IMR-90 (cell line): ENCODE results near the gene SLC39A6. TPM values are rescaled to one million over a fixed set of nuclear protein-coding genes. Genes with fewer than 3 reads are reported as not detected.

Experiments used
- ATAC-seq: fragments of 200-7000 bp; cut with Tn5 transposase; 2 replicates; pipeline ENCODE4 v1.9.1; 2020; ENCODE audit warnings: low read depth, mild to moderate bottlenecking, moderate library complexity
- BruUV-seq: library from RNA; stranded (reverse); fragments of 400-500 nt; replicated peaks from 2 replicates; lab custom pipeline; 2021; lab: Mats Ljungman, UMichigan
- CTCF ChIA-PET: fragments of 300-600 bp; formaldehyde crosslinking; extraction: SDS; loops from one replicate; lab custom pipeline; 2021; ENCODE audit warnings: antibody characterized with exemption; lab: Yijun Ruan, JAX
- POLR2A ChIA-PET: fragments of 300-600 bp; sonication (Branson Sonifier 250); formaldehyde crosslinking; loops from one replicate; lab custom pipeline; 2022; ENCODE audit warnings: antibody characterized with exemption; ENCODE audit not compliant: unreplicated experiment; lab: Charles Lee
- DNase-seq: peaks from one replicate; pipeline ENCODE4 v3.0.0; 2013
- H2AFZ ChIP-seq: replicated peaks from 2 replicates; pipeline ENCODE3; 2013; ENCODE audit warnings: low read length, mild to moderate bottlenecking; ENCODE audit not compliant: poor library complexity
- H2AK5ac ChIP-seq: 2 replicates; pipeline ENCODE4 v1.6.1; 2013; ENCODE audit warnings: low read depth, low read length, inconsistent platforms
- H2AK9ac ChIP-seq: replicated peaks from 2 replicates; pipeline ENCODE3; 2013; ENCODE audit warnings: mild to moderate bottlenecking, low read depth, low read length, moderate library complexity; ENCODE audit not compliant: poor library complexity
- H2BK120ac ChIP-seq: 2 replicates; pipeline ENCODE4 v1.6.1; 2013; ENCODE audit warnings: low read depth, low read length, inconsistent platforms
- H2BK15ac ChIP-seq: 3 replicates; pipeline ENCODE4 v1.6.1; 2013; ENCODE audit warnings: low read depth, low read length, inconsistent platforms
- H2BK20ac ChIP-seq: 2 replicates; pipeline ENCODE4 v1.6.1; 2013; ENCODE audit warnings: low read depth, mild to moderate bottlenecking, inconsistent platforms, low read length, moderate library complexity
- H2BK5ac ChIP-seq: 2 replicates; pipeline ENCODE4 v1.6.1; 2013; ENCODE audit warnings: mild to moderate bottlenecking, low read depth, low read length, inconsistent platforms; ENCODE audit not compliant: poor library complexity, severe bottlenecking
- H3K14ac ChIP-seq: replicated peaks from 2 replicates; pipeline ENCODE4 v1.6.1; 2013; ENCODE audit warnings: low read depth, low read length, inconsistent platforms
- H3K18ac ChIP-seq: 2 replicates; pipeline ENCODE4 v1.6.1; 2013; ENCODE audit warnings: low read depth, low read length, control low read depth
- H3K23ac ChIP-seq: 2 replicates; pipeline ENCODE4 v1.6.1; 2013; ENCODE audit warnings: low read depth, low read length, inconsistent platforms
- H3K27ac ChIP-seq: 2 replicates; pipeline ENCODE4 v1.5.1; 2013; ENCODE audit warnings: mild to moderate bottlenecking, control low read depth, low read length; ENCODE audit not compliant: insufficient read depth
- H3K27me3 ChIP-seq: 2 replicates; pipeline ENCODE4 v1.6.1; 2013; ENCODE audit warnings: low read length; ENCODE audit not compliant: control insufficient read depth, insufficient read depth
- H3K36me3 ChIP-seq: 2 replicates; pipeline ENCODE4 v1.6.1; 2013; ENCODE audit warnings: low read length, mixed read lengths; ENCODE audit not compliant: control insufficient read depth, insufficient read depth
- H3K4ac ChIP-seq: 2 replicates; pipeline ENCODE4 v1.6.1; 2013; ENCODE audit warnings: low read depth, low read length, inconsistent platforms
- H3K4me1 ChIP-seq: 2 replicates; pipeline ENCODE4 v1.6.1; 2013; ENCODE audit warnings: low read length, mixed read lengths; ENCODE audit not compliant: control insufficient read depth, insufficient read depth
- H3K4me2 ChIP-seq: 2 replicates; pipeline ENCODE4 v1.6.1; 2013; ENCODE audit warnings: low read depth, mild to moderate bottlenecking, control low read depth, low read length, moderate library complexity
- H3K4me3 ChIP-seq: 2 replicates; pipeline ENCODE4 v1.5.1; 2013; ENCODE audit warnings: low read depth, mild to moderate bottlenecking, control low read depth, low read length, moderate library complexity; ENCODE audit not compliant: insufficient read depth
- H3K56ac ChIP-seq: 2 replicates; pipeline ENCODE4 v1.6.1; 2013; ENCODE audit warnings: low read length, inconsistent platforms; ENCODE audit not compliant: insufficient read depth; ENCODE audit errors: extremely low read depth
- H3K79me1 ChIP-seq, 2 experiments: 2 replicates each; pipeline ENCODE4 v1.6.1; 2013; ENCODE audit warnings: low read length in 2 of 2, inconsistent platforms in 1 of 2, low read depth in 1 of 2
- H3K9ac ChIP-seq: 2 replicates; pipeline ENCODE4 v1.6.1; 2013; ENCODE audit warnings: low read depth, low read length, control low read depth
- H3K9me1 ChIP-seq: 2 replicates; pipeline ENCODE4 v1.6.1; 2013; ENCODE audit warnings: low read length, inconsistent platforms; ENCODE audit not compliant: insufficient read depth
- H3K9me3 ChIP-seq: 2 replicates; pipeline ENCODE4 v1.6.1; 2013; ENCODE audit warnings: low read length; ENCODE audit not compliant: control insufficient read depth, insufficient read depth
- H4K20me1 ChIP-seq: 2 replicates; pipeline ENCODE4 v1.6.1; 2013; ENCODE audit warnings: low read length, inconsistent platforms; ENCODE audit not compliant: insufficient read depth
- H4K5ac ChIP-seq: 2 replicates; pipeline ENCODE4 v1.6.1; 2013; ENCODE audit warnings: mild to moderate bottlenecking, low read depth, low read length, control low read depth
- H4K8ac ChIP-seq, 2 experiments: 2 replicates each; pipeline ENCODE4 v1.6.1; 2013; ENCODE audit warnings: low read depth in 2 of 2, low read length in 2 of 2, control low read depth in 1 of 2, inconsistent platforms in 1 of 2
- H4K91ac ChIP-seq: 2 replicates; pipeline ENCODE4 v1.6.1; 2013; ENCODE audit warnings: low read depth, low read length, inconsistent platforms; ENCODE audit not compliant: insufficient read depth
- BHLHE40 ChIP-seq: fragments of 150-350 bp; IDR thresholded peaks from 2 replicates; pipeline ENCODE4 v1.6.1; 2016; ENCODE audit warnings: mild to moderate bottlenecking, low read depth, low read length
- CEBPB ChIP-seq: IDR thresholded peaks from 2 replicates; pipeline ENCODE4 v1.6.1; 2012; ENCODE audit warnings: low read depth, low read length, improper control_type of control experiment
- CHD1 ChIP-seq: IDR thresholded peaks from 2 replicates; pipeline ENCODE4 v1.6.1; 2012; ENCODE audit warnings: low read depth, low read length, improper control_type of control experiment
- FOS ChIP-seq: fragments of 150-350 bp; IDR thresholded peaks from 2 replicates; pipeline ENCODE4 v1.6.1; 2016; ENCODE audit warnings: low read depth, low read length
- MAFK ChIP-seq: IDR thresholded peaks from 2 replicates; pipeline ENCODE4 v1.6.1; 2012; ENCODE audit warnings: low read depth, low read length, improper control_type of control experiment
- MAZ ChIP-seq: IDR thresholded peaks from 2 replicates; pipeline ENCODE4 v1.6.1; 2012; ENCODE audit warnings: low read depth, mild to moderate bottlenecking, low read length, improper control_type of control experiment, moderate library complexity, borderline replicate concordance
- MXI1 ChIP-seq: IDR thresholded peaks from 2 replicates; pipeline ENCODE4 v1.6.1; 2012; ENCODE audit warnings: low read depth, mild to moderate bottlenecking, low read length, moderate library complexity, borderline replicate concordance
- NFE2L2 ChIP-seq: fragments of 150-350 bp; IDR thresholded peaks from 2 replicates; pipeline ENCODE4 v1.6.1; 2016; ENCODE audit warnings: low read depth, mild to moderate bottlenecking, low read length
- POLR2A ChIP-seq: IDR thresholded peaks from 2 replicates; pipeline ENCODE4 v1.6.1; 2012; ENCODE audit warnings: mild to moderate bottlenecking, low read depth, low read length
- RAD21 ChIP-seq: IDR thresholded peaks from 2 replicates; pipeline ENCODE4 v1.6.1; 2012; ENCODE audit warnings: low read length, improper control_type of control experiment
- RCOR1 ChIP-seq: IDR thresholded peaks from 2 replicates; pipeline ENCODE4 v1.6.1; 2012; ENCODE audit warnings: mild to moderate bottlenecking, low read length, improper control_type of control experiment; ENCODE audit not compliant: insufficient replicate concordance
- RFX5 ChIP-seq: IDR thresholded peaks from 2 replicates; pipeline ENCODE4 v1.8.0; 2012; ENCODE audit warnings: low read depth, mild to moderate bottlenecking, low read length, moderate library complexity
- SMC3 ChIP-seq: fragments of 150-350 bp; IDR thresholded peaks from 2 replicates; pipeline ENCODE4 v1.6.1; 2016; ENCODE audit warnings: low read depth, mild to moderate bottlenecking, antibody characterized with exemption, low read length, moderate library complexity
- dilution Hi-C: fragments of 300-500 bp; cut with HindIII; formaldehyde crosslinking; loops from one replicate; pipeline ENCODE4 v1.14.3; 2018; ENCODE audit warnings: low sequenced_read_pairs; ENCODE audit not compliant: unreplicated experiment
- in situ Hi-C: fragments of 300-500 bp; cut with MboI; formaldehyde crosslinking; loops from 3 replicates; pipeline ENCODE4 v1.14.3; 2019; ENCODE audit warnings: low sequenced_read_pairs, inconsistent platforms, mixed read lengths
- intact Hi-C: fragments of 100-400 bp; cut with micrococcal nuclease; formaldehyde crosslinking; loops from 2 replicates; pipeline ENCODE4 v1.10.0; 2022
- polyA plus RNA-seq, 3 experiments: library from polyadenylated mRNA; depleted of rRNA; stranded (reverse); fragments of >200 nt; gene quantifications; 2 replicates each; pipeline ENCODE4 v1.2.3, GENCODE V29; 2012; ENCODE audit warnings: low replicate concordance in 1 of 3
- total RNA-seq: library from RNA; depleted of rRNA; stranded (reverse); fragments of >200 nt; gene quantifications from 2 replicates; pipeline ENCODE4 v1.2.3, GENCODE V29; 2012
- TF ChIP-seq, protein P1 (sequence below): conservative IDR thresholded peaks from 2 replicates; pipeline ENCODE4 v1.5.1; 2012; ENCODE audit warnings: mild to moderate bottlenecking, low read depth, low read length, improper control_type of control experiment
- TF ChIP-seq, protein P2 (sequence below): fragments of 150-350 bp; IDR thresholded peaks from 2 replicates; pipeline ENCODE4 v1.6.1; 2016; ENCODE audit warnings: low read depth, mild to moderate bottlenecking, low read length, moderate library complexity, borderline replicate concordance
- TF ChIP-seq, protein P3 (sequence below): fragments of 150-350 bp; IDR thresholded peaks from 2 replicates; pipeline ENCODE4 v1.6.1; 2017; ENCODE audit warnings: mild to moderate bottlenecking, antibody characterized with exemption, low read length, low read depth

The SLC39A6 gene
- total and polyA plus RNA-seq, 2 of the 4 experiments (the other 2 are of a cell fraction), result 48.7 to 91.9 TPM

DNA sequence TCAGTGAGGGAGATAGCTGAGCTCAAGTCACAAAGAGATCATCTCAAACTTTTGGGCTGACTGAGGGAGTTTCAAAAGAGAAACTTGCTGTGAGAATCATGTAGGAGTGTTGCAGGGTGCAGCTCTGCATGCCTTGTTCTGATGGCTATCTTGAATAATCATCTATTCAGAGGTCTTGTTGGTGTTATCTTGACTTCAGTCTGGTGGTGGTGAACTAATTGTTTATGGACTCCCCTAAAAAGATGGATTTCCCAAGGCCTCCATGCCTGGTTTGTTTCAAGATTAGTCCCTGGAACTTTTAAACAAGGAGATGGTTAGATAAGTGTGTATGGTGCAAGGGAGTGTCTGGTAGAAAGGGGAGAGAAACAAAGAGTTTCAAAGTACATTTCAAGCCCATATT is 29.8 kb downstream of the SLC39A6 start:
- Histone ChIP-seq H4K20me1 (no peaks in the 10 kb centered on the region), H2AFZ (no peak overlapping the region), H3K4ac (no peak overlapping the region), H3K18ac (no peak overlapping the region), H3K36me3 (no peaks in the 10 kb centered on the region), H2AK5ac (no peak overlapping the region), H4K8ac (no peak overlapping the region), H3K9me1 (no peaks in the 10 kb centered on the region), H3K9ac (no peak overlapping the region), H3K4me1 (no peaks in the 10 kb centered on the region), H3K14ac (no peak overlapping the region), H3K27ac (no peak overlapping the region), H2BK20ac (no peak overlapping the region), H3K56ac (no peak overlapping the region), H4K5ac (no peak overlapping the region), H3K79me1 (no peaks in the 10 kb centered on the region), H2BK120ac (no peak overlapping the region), H2BK15ac (no peak overlapping the region), H3K23ac (no peak overlapping the region), H3K9me3 (peaks cover 6% of the 10 kb centered on the region), H4K91ac (no peak overlapping the region), H2BK5ac (no peak overlapping the region), H3K4me3 (no peak overlapping the region), H3K27me3 (peaks cover 2% of the 10 kb centered on the region), H3K4me2 (no peak overlapping the region), H2AK9ac (no peak overlapping the region)
- in situ Hi-C loops (loop anchor here (5.0 kb wide), 1 partner anchor 183 kb away; no protein-coding TSS in a partner anchor), dilution Hi-C loops (no loop called here), intact Hi-C loops (loop anchor here (5.0 to 10.0 kb wide), 4 partner anchors 313 to 708 kb away; no protein-coding TSS in a partner anchor)
- POLR2A ChIA-PET, result no interaction called here
- DNase-seq (no peak), ATAC-seq (no peak)
- TF ChIP-seq RCOR1 (no peak), NFE2L2 (no peak), FOS (no peak), MAFK (no peak), RAD21 (no peak), CHD1 (no peak), CEBPB (no peak), SMC3 (no peak), BHLHE40 (no peak), MAZ (no peak), POLR2A (no peak), MXI1 (no peak), RFX5 (no peak)
- TF ChIP-seq, protein P1, sequence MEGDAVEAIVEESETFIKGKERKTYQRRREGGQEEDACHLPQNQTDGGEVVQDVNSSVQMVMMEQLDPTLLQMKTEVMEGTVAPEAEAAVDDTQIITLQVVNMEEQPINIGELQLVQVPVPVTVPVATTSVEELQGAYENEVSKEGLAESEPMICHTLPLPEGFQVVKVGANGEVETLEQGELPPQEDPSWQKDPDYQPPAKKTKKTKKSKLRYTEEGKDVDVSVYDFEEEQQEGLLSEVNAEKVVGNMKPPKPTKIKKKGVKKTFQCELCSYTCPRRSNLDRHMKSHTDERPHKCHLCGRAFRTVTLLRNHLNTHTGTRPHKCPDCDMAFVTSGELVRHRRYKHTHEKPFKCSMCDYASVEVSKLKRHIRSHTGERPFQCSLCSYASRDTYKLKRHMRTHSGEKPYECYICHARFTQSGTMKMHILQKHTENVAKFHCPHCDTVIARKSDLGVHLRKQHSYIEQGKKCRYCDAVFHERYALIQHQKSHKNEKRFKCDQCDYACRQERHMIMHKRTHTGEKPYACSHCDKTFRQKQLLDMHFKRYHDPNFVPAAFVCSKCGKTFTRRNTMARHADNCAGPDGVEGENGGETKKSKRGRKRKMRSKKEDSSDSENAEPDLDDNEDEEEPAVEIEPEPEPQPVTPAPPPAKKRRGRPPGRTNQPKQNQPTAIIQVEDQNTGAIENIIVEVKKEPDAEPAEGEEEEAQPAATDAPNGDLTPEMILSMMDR, result no peak
- TF ChIP-seq, protein P2, sequence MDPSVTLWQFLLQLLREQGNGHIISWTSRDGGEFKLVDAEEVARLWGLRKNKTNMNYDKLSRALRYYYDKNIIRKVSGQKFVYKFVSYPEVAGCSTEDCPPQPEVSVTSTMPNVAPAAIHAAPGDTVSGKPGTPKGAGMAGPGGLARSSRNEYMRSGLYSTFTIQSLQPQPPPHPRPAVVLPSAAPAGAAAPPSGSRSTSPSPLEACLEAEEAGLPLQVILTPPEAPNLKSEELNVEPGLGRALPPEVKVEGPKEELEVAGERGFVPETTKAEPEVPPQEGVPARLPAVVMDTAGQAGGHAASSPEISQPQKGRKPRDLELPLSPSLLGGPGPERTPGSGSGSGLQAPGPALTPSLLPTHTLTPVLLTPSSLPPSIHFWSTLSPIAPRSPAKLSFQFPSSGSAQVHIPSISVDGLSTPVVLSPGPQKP, result no peak
- TF ChIP-seq, protein P3, sequence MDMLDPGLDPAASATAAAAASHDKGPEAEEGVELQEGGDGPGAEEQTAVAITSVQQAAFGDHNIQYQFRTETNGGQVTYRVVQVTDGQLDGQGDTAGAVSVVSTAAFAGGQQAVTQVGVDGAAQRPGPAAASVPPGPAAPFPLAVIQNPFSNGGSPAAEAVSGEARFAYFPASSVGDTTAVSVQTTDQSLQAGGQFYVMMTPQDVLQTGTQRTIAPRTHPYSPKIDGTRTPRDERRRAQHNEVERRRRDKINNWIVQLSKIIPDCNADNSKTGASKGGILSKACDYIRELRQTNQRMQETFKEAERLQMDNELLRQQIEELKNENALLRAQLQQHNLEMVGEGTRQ, result no peak
- BruUV-seq, result no TSS peak
- CTCF ChIA-PET, result interaction anchor here (1.7 kb wide), 1 partner anchor 185 kb away, joined by 4 read pairs; no protein-coding TSS in a partner anchor
